ENCODE results near the gene MYEOV. TPM values are rescaled to one million over a fixed set of nuclear protein-coding genes. Genes with fewer than 3 reads are reported as not detected.

MYEOV gene
- total RNA-seq, 1 experiment from 2014 or later: 0.22 TPM

GRCh38 chr11:69272831-69273485 lies 21.0 kb upstream of the MYEOV start:
- H3T11ph ChIP-seq (ENCODE audit: low read length): no peak overlapping the region
- no peaks in the 10 kb centered on the region for H4K20me1 ChIP-seq (ENCODE audit: control insufficient read depth, insufficient read depth, insufficient read length)
- no peak overlapping the region for H4K5ac ChIP-seq (ENCODE audit: insufficient read length, low read depth, low read length)
- H3K56ac ChIP-seq (ENCODE audit: insufficient read length, low read depth, low read length): no peak overlapping the region
- H3K9me3 ChIP-seq (ENCODE audit: control insufficient read depth, low read depth, low read length): no peaks in the 10 kb centered on the region
- no peaks in the 10 kb centered on the region for H3K79me2 ChIP-seq (ENCODE audit: insufficient read depth, low read length)
- H2BK120ac ChIP-seq (ENCODE audit: low read depth, low read length, poor library complexity, severe bottlenecking): no peak overlapping the region
- no peak overlapping the region for H3K9ac ChIP-seq (ENCODE audit: extremely low read depth, insufficient read length, low read length)
- no CpG with 5 or more reads among the region's 18 CpGs for WGBS (ENCODE audit: extremely low coverage, insufficient read length, low lambda C conversion rate)
- H3K18ac ChIP-seq (ENCODE audit: insufficient read length, low read depth, low read length): no peak overlapping the region
- Mint-ChIP-seq H3K36me3 (ENCODE audit: insufficient read depth in 1 of 3, low read depth in 3 of 3) (no peaks in the 10 kb centered on the region), H3K27ac (no peak overlapping the region), H3K9me3 (no peaks in the 10 kb centered on the region), H3K4me3 (no peak overlapping the region), H3K27me3 (ENCODE audit: low read depth) (peaks cover 5% of the 10 kb centered on the region), H3K4me1 (peaks cover 3 to 8% of the 10 kb centered on the region in 2 experiments; a peak in 2 of 4 replicates)
- H3K23me2 ChIP-seq (ENCODE audit: insufficient read length, low read depth, low read length, poor library complexity, severe bottlenecking): no peaks in the 10 kb centered on the region
- no peak overlapping the region for H4K91ac ChIP-seq (ENCODE audit: insufficient read length, low read depth, low read length)
- H3K4me2 ChIP-seq (ENCODE audit: insufficient read depth, insufficient read length, low read length): no peak overlapping the region
- H2AFZ ChIP-seq (ENCODE audit: low read length): no peak overlapping the region
- no peak overlapping the region for H2BK12ac ChIP-seq (ENCODE audit: insufficient read length, low read depth, low read length)
- H2BK5ac ChIP-seq (ENCODE audit: insufficient read length, low read length): no peak overlapping the region
- H3K23ac ChIP-seq (ENCODE audit: insufficient read length, low read depth, low read length): no peak overlapping the region
- no peaks in the 10 kb centered on the region for H3K4me1 ChIP-seq (ENCODE audit: insufficient read depth, low read length)
- no peaks in the 10 kb centered on the region for H3K79me1 ChIP-seq (ENCODE audit: insufficient read depth, low read depth, low read length, poor library complexity, severe bottlenecking)
- DNase-seq: no peak
- H3K4ac ChIP-seq (ENCODE audit: low read depth, low read length): no peak overlapping the region
- H2BK20ac ChIP-seq (ENCODE audit: low read depth, low read length, poor library complexity, severe bottlenecking): no peak overlapping the region
- H4K8ac ChIP-seq (replicated peaks; ENCODE audit: insufficient read length, low read depth, low read length): no peak overlapping the region
- no peak for TF ChIP-seq CTCF (conservative IDR thresholded peaks at IDR 0.05)
- no peaks in the 10 kb centered on the region for H3K27me3 ChIP-seq (ENCODE audit: insufficient read depth, low read length)
- no peak overlapping the region for H2BK15ac ChIP-seq (ENCODE audit: low read depth, low read length)
- H3K27ac ChIP-seq (ENCODE audit: insufficient read length, low read depth, low read length): no peak overlapping the region
- H2AK5ac ChIP-seq (ENCODE audit: insufficient read length, low read length): no peak overlapping the region
- no peak overlapping the region for H3K14ac ChIP-seq (ENCODE audit: insufficient read depth, low read length)

Measured in H9 (cell line).